HG03354 (cell line): ENCODE data around the gene RELB.

Experiments
- ATAC-seq: cut with Tn5 transposase; IDR thresholded peaks from one replicate; pipeline ENCODE4 v1.9.1; 2021; ENCODE audit warnings: mild to moderate bottlenecking; ENCODE audit not compliant: unreplicated experiment, poor library complexity, severe bottlenecking

Gene RELB

GRCh38 chr19:45050036-45050435 lies 48.8 kb downstream of the RELB start:
- no peak for ATAC-seq

GRCh38 chr19:45051929-45052579 lies 50.8 kb downstream of the RELB start:
- no peak for ATAC-seq

- ATAC-seq, result no peak
These were observed 55.6 kb downstream of the RELB start for GRCh38 chr19:45056831-45057230.

GRCh38 chr19:45057444-45057843 lies 56.2 kb downstream of the RELB start:
- no peak for ATAC-seq

GRCh38 chr19:45058622-45059159 lies 57.4 kb downstream of the RELB start:
- ATAC-seq, result no peak

GRCh38 chr19:45059258-45059965 lies 58.1 kb downstream of the RELB start:
- peak; percentile 61 for ATAC-seq

- ATAC-seq, result no peak
These were observed 60.7 kb downstream of the RELB start for GRCh38 chr19:45061965-45062364.

GRCh38 chr19:45063851-45064801 lies 62.9 kb downstream of the RELB start:
- ATAC-seq, result no peak

GRCh38 chr19:45066921-45067661 lies 65.8 kb downstream of the RELB start:
- ATAC-seq, result no peak

- no peak for ATAC-seq
These were observed 66.8 kb downstream of the RELB start for GRCh38 chr19:45068041-45068440.

- ATAC-seq, result no peak
These were observed 67.8 kb downstream of the RELB start for GRCh38 chr19:45069056-45069455.

- no peak for ATAC-seq
These were observed 69.0 kb downstream of the RELB start for GRCh38 chr19:45070214-45070613.

GRCh38 chr19:45070861-45071544 lies 69.7 kb downstream of the RELB start:
- no peak for ATAC-seq

- no peak for ATAC-seq
These were observed 70.3 kb downstream of the RELB start for GRCh38 chr19:45071545-45071938.

- ATAC-seq, result no peak
These were observed 70.9 kb downstream of the RELB start for GRCh38 chr19:45071969-45072790.

- ATAC-seq, result no peak
These were observed 73.6 kb downstream of the RELB start for GRCh38 chr19:45074744-45075300.

GRCh38 chr19:45075301-45076028 lies 74.2 kb downstream of the RELB start:
- peak; percentile 57 for ATAC-seq
